Measurements from ENCODE around the gene ZSCAN18.

ZSCAN18 gene

DNA sequence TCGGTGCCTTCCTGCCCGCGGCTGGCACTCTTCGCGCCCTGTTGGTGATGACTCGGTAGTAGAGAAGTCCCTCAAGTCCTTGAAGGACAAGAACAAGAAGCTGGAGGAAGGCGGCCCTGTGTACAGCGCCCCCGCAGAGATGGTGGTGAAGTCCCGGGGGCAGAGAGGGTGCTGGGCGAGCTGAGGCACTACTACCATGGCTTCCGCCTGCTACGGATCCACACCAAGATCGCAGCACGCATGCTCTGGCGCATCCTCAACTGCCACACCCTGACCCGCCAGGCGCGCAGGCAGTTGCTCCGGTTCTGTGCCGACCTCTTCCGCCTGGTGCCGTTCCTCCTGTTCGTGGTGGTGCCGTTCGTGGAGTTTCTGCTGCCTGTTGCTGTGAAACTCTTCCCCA, 53.1 kb downstream of the ZSCAN18 start:
- no peak for DNase-seq (ENCODE audit: low read depth)

DNA sequence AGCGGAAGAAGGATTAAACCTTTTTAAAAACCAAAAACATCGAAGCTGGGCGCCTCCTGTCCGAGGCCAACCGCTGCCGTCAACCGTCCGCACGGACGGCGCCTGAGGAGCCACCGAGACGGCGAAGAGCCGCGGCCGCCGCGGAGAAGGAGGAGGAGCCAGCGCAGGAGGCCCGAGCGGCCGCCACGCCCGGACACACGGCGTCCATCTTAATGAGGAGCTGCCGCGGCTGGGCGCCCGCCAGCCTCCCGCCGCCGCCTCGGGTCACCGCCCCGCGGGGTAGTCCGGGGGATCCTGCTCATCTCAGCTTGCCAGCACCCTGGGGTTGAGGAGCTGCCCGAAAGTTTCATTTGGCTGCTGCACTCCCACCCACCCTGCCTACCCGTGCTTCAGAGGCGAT, 53.6 kb downstream of the ZSCAN18 start:
- DNase-seq (ENCODE audit: low read depth), result no peak

DNA sequence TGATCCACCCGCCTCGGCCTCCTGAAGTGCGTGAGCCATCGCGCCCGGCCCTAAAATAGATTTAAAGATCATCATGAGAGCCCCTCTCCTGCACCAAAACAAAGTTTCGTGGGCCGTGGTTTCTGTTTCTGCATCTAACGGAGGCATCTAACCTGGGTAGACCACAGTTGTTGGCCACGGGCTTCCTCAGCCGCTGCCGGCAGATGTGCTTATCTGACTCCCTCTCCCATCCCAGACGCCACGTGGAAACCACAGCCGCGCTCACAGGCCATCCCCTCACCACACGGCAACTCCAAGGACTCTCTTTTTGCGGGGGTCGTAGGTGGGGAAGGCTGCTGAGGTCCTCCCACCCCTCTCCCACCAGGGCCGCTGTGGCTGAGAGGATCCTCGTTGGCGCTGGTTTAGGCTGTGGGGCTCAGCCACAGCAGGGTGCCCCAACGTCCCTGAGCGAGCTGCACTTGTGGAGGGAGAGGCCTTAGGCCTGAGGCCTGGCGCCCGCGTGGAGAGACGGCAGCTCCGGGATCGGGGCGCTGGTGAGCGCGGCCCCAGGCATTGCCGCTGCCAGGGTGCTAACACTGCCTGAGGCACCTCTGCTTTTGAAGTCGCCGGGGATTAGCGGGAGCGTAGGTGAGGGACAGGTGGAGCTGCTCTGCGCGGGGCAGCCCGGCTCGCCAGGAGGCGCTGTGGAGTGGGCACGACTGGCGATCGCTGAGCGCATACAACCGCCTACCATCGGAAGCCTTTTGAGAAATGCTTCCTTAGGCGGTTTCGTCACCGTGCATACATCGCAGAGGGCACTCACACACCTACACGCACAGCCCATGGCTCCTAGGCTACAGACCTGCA, 55.3 kb downstream of the ZSCAN18 start:
- no peak for DNase-seq (ENCODE audit: low read depth)

DNA sequence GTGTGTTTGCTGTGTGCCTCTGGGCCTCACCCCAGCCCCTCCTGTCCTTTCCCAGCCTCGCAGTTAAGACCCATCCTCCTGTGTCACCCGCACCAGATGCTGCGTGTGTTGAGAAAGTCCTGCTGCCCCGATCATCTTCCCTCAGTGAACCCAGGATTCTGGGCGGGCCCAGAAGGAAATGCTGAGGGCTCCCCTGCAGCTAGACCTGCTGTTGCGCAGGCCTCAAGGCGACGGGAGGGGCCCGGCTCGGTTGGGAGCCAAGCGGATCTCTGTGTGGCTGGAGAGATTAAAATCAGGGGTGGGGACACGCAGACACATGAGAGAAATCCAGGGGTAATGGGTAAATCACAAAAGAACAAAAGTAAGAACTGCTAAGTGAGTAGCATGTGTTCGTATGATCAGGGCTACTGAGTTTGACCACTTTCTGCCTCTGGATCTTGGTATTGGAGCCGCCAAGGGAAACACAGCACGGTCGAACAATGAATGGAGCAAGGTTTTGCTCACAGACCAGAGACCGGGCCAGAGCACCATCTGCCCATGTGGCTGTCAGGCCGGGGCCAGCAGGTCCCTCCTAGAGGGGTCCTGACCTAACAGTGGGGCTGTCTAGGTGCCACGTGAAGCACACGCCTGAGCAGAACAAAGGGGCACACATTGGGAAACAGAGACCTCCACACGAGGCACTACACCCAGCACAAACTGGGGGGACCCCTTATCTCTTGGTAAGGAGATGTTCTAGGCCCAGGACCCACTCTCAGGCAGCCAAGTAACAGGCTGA, 57.1 kb downstream of the ZSCAN18 start:
- DNase-seq (ENCODE audit: low read depth), result no peak

DNA sequence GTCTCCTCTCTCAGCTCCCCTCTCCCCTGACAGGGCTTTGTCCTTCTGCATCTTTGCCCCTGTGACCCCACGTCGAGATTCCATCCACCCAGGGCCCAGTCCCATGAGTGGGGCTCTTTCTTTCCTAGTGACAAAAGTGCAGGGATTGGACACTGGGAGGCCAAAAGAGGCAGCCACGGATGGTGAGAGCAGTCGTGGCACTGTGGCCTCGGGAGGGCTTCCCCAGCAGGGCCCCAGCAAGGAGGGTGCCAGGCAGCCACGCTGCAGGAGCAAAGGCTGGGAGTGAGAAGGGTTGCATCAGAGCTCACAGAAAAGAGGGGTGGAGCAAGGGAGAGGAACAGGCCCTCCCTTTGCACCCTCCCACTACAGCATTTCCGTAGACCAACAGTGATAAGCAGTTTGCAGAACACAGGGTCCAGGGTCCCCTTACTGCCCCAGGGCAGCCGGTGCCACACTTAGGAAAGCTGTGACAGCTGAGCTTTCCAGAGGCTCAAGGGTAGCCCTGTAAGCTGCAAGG, 59.3 kb downstream of the ZSCAN18 start:
- no peak for DNase-seq (ENCODE audit: low read depth)

DNA sequence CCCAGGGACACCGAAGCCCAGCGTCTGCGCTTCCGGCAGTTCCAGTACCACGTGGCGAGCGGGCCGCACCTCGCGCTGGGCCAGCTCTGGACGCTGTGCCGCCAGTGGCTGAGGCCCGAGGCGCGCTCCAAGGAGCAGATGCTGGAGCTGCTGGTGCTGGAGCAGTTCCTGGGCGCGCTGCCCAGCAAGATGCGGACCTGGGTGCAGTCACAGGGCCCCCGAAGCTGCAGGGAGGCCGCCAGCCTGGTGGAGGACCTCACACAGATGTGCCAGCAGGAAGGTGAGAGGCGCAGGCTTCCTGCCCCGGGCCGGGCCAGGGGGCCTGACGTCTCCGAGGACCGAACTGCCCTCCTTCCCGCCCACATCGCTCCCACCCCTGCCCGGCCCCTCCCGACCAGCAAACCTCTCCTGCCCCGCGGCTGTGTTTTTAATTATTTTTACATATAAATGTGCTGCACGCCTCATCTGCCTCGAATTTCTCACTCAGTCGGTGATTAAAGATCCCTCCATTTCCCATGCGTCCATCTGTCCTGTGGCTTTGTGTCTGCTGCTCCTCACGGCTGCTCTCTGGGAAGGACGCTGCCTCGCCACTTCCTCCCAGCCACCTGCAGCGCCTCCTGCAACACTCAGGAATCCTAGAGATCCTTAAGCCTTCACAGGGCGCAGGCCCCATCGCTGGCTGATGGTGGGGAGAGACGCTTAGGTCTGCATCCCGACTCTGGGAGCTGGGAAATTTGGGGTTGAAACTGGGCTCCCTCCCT, 59.9 kb downstream of the ZSCAN18 start:
- DNase-seq (ENCODE audit: low read depth), result no peak

DNA sequence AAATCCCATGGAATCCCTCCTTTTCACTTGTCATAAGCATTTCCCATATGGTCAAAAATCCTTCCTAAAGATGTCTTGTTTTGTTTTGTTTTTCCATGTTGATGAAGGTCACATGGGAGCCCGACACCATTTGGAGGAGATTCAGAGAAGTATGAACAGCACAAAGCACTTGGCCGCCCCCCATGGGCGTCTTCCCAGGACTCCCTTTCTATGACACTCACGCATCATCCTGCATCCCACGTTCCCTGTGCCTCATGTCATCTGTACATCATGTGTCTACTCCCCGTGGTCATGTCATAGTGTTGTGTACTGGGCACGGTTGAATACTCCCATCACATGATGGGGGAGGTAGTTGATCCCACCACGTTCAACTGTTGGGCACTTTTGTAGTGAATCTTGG, 62.2 kb downstream of the ZSCAN18 start:
- DNase-seq (ENCODE audit: low read depth), result no peak

DNA sequence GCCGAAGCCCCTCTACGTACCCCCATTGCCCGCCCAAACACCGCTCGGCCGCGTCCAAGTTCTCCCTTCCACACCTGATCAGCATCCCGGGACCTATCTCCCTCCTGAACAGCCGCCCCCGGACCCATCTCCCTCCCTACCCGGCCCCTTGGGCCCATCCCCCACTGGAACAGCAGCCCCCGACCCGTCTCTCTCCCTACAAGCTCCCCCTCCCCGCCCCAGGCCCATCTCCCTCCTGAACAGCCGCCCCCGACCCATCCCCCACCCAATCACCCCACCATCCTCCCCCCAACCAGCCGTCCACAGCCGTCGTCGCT, 63.6 kb downstream of the ZSCAN18 start:
- DNase-seq (ENCODE audit: low read depth), result no peak
